H1 (cell line): ENCODE results near the gene RSU1. TPM values are rescaled to one million over a fixed set of nuclear protein-coding genes. Genes with fewer than 3 reads are reported as not detected.

Experiments
- CEBPB ChIP-seq: IDR thresholded peaks from 2 replicates; pipeline ENCODE4 v1.6.1; 2012; ENCODE audit warnings: low read depth, low read length
- CTBP2 ChIP-seq: IDR thresholded peaks from 2 replicates; pipeline ENCODE4 v1.7.0; 2011; ENCODE audit warnings: borderline replicate concordance, mild to moderate bottlenecking, moderate library complexity, mixed read lengths, low read length; ENCODE audit not compliant: insufficient read depth, insufficient read length
- EP300 ChIP-seq, 2 experiments: IDR thresholded peaks; 1 replicate in 1 of 2; 2 replicates in 1 of 2; pipeline ENCODE4 v1.6.1; 2011 to 2012; ENCODE audit warnings: low read depth in 2 of 2, low read length in 2 of 2, mild to moderate bottlenecking in 2 of 2, borderline replicate concordance in 1 of 2, inconsistent platforms in 1 of 2, moderate library complexity in 1 of 2
- POLR2A ChIP-seq, 2 experiments: IDR thresholded peaks; 1 replicate in 1 of 2; 2 replicates in 1 of 2; pipeline ENCODE4 v1.6.1; 2011; ENCODE audit warnings: low read depth in 2 of 2, low read length in 2 of 2, mild to moderate bottlenecking in 2 of 2; ENCODE audit errors: control extremely low read depth in 1 of 2
- POLR2AphosphoS5 ChIP-seq: IDR thresholded peaks from 2 replicates; pipeline ENCODE4 v1.6.1; 2011; ENCODE audit warnings: low read depth, low read length
- RNF2 ChIP-seq: fragments of 200-900, 300-1000 bp; sonication (generic); IDR thresholded peaks from 2 replicates; pipeline ENCODE4 v1.7.1; 2016; ENCODE audit warnings: borderline replicate concordance, low read depth, mild to moderate bottlenecking, antibody characterized with exemption, low read length; ENCODE audit not compliant: poor library complexity, severe bottlenecking; ENCODE audit errors: missing control alignments
- polyA plus RNA-seq, 7 experiments: library from polyadenylated mRNA; depleted of rRNA in 3 of 7; stranded (reverse) in 5 of 7; unstranded in 2 of 7; fragments of >200 nt in 5 of 7; fragments of 200-250 nt in 2 of 7; gene quantifications; 1 replicate in 5 of 7; 2 replicates in 1 of 7; 4 replicates in 1 of 7; pipeline versions ENCODE4 v1.2.1 to v1.2.3, GENCODE V29; 2011 to 2013; ENCODE audit warnings: missing spikeins in 2 of 7, mixed read lengths in 2 of 7
- total RNA-seq: library from RNA; stranded (reverse); fragmentation: NEBNext Ultra II Directional; extraction: Animal tissue kit (Norgen Biotek cat#: 25700); gene quantifications from 2 replicates; pipeline ENCODE4 v1.2.1, GENCODE V29; 2021
- TF ChIP-seq, protein P1 (sequence below): fragments of 300-600 bp; sonication (generic); IDR thresholded peaks from 2 replicates; pipeline ENCODE4 v1.7.1; 2012; ENCODE audit warnings: low read length, moderate library complexity, mild to moderate bottlenecking, inconsistent platforms; ENCODE audit not compliant: insufficient replicate concordance
- TF ChIP-seq, protein P2 (sequence below): IDR thresholded peaks from 2 replicates; pipeline ENCODE4 v1.6.1; 2012; ENCODE audit warnings: inconsistent platforms
- TF ChIP-seq, protein P3 (sequence below): IDR thresholded peaks from 2 replicates; pipeline ENCODE4 v1.6.1; 2012; ENCODE audit warnings: low read length, inconsistent platforms

The RSU1 gene
- total and polyA plus RNA-seq, 2 of the 8 experiments (the other 6 are each of a cell fraction or from before 2014, with no cell fraction given), result 50.0 to 68.2 TPM

DNA sequence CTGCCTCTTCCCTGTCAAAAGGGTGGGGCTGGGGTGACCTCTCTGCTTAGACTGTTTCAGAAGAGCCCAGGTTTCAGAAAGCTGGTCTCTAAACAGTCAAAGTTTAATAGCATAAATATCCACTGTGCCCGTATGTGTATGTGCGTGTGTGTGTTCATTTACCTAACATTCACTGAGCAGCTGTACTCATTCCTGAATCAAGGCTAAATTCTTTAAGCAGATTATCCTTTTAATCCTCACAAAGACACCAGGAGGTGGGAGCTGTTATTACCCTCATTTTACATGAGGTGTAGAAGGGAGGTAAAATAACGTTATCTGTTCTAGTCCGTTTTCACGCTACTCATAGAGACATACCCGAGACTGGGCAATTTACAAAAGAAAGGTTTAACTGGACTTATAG, 72.2 kb downstream of the RSU1 start (continued):
- TF ChIP-seq, protein P1, sequence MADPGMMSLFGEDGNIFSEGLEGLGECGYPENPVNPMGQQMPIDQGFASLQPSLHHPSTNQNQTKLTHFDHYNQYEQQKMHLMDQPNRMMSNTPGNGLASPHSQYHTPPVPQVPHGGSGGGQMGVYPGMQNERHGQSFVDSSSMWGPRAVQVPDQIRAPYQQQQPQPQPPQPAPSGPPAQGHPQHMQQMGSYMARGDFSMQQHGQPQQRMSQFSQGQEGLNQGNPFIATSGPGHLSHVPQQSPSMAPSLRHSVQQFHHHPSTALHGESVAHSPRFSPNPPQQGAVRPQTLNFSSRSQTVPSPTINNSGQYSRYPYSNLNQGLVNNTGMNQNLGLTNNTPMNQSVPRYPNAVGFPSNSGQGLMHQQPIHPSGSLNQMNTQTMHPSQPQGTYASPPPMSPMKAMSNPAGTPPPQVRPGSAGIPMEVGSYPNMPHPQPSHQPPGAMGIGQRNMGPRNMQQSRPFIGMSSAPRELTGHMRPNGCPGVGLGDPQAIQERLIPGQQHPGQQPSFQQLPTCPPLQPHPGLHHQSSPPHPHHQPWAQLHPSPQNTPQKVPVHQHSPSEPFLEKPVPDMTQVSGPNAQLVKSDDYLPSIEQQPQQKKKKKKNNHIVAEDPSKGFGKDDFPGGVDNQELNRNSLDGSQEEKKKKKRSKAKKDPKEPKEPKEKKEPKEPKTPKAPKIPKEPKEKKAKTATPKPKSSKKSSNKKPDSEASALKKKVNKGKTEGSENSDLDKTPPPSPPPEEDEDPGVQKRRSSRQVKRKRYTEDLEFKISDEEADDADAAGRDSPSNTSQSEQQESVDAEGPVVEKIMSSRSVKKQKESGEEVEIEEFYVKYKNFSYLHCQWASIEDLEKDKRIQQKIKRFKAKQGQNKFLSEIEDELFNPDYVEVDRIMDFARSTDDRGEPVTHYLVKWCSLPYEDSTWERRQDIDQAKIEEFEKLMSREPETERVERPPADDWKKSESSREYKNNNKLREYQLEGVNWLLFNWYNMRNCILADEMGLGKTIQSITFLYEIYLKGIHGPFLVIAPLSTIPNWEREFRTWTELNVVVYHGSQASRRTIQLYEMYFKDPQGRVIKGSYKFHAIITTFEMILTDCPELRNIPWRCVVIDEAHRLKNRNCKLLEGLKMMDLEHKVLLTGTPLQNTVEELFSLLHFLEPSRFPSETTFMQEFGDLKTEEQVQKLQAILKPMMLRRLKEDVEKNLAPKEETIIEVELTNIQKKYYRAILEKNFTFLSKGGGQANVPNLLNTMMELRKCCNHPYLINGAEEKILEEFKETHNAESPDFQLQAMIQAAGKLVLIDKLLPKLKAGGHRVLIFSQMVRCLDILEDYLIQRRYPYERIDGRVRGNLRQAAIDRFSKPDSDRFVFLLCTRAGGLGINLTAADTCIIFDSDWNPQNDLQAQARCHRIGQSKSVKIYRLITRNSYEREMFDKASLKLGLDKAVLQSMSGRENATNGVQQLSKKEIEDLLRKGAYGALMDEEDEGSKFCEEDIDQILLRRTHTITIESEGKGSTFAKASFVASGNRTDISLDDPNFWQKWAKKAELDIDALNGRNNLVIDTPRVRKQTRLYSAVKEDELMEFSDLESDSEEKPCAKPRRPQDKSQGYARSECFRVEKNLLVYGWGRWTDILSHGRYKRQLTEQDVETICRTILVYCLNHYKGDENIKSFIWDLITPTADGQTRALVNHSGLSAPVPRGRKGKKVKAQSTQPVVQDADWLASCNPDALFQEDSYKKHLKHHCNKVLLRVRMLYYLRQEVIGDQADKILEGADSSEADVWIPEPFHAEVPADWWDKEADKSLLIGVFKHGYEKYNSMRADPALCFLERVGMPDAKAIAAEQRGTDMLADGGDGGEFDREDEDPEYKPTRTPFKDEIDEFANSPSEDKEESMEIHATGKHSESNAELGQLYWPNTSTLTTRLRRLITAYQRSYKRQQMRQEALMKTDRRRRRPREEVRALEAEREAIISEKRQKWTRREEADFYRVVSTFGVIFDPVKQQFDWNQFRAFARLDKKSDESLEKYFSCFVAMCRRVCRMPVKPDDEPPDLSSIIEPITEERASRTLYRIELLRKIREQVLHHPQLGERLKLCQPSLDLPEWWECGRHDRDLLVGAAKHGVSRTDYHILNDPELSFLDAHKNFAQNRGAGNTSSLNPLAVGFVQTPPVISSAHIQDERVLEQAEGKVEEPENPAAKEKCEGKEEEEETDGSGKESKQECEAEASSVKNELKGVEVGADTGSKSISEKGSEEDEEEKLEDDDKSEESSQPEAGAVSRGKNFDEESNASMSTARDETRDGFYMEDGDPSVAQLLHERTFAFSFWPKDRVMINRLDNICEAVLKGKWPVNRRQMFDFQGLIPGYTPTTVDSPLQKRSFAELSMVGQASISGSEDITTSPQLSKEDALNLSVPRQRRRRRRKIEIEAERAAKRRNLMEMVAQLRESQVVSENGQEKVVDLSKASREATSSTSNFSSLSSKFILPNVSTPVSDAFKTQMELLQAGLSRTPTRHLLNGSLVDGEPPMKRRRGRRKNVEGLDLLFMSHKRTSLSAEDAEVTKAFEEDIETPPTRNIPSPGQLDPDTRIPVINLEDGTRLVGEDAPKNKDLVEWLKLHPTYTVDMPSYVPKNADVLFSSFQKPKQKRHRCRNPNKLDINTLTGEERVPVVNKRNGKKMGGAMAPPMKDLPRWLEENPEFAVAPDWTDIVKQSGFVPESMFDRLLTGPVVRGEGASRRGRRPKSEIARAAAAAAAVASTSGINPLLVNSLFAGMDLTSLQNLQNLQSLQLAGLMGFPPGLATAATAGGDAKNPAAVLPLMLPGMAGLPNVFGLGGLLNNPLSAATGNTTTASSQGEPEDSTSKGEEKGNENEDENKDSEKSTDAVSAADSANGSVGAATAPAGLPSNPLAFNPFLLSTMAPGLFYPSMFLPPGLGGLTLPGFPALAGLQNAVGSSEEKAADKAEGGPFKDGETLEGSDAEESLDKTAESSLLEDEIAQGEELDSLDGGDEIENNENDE, result no peak
- no peak for TF ChIP-seq RNF2
- TF ChIP-seq, protein P2, sequence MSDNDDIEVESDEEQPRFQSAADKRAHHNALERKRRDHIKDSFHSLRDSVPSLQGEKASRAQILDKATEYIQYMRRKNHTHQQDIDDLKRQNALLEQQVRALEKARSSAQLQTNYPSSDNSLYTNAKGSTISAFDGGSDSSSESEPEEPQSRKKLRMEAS, result no peak
- TF ChIP-seq POLR2A (IDR thresholded peaks at IDR 0.05; ENCODE audit: control extremely low read depth in 1 of 2, low read depth in 2 of 2, low read length in 2 of 2), result no peak
- TF ChIP-seq POLR2AphosphoS5, result no peak
- TF ChIP-seq, protein P3, sequence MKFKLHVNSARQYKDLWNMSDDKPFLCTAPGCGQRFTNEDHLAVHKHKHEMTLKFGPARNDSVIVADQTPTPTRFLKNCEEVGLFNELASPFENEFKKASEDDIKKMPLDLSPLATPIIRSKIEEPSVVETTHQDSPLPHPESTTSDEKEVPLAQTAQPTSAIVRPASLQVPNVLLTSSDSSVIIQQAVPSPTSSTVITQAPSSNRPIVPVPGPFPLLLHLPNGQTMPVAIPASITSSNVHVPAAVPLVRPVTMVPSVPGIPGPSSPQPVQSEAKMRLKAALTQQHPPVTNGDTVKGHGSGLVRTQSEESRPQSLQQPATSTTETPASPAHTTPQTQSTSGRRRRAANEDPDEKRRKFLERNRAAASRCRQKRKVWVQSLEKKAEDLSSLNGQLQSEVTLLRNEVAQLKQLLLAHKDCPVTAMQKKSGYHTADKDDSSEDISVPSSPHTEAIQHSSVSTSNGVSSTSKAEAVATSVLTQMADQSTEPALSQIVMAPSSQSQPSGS, result no peak
- no peak for TF ChIP-seq EP300 (IDR thresholded peaks at IDR 0.05; ENCODE audit: borderline replicate concordance in 1 of 2, low read depth in 2 of 2, low read length in 2 of 2)
- TF ChIP-seq CTBP2, result no peak
- TF ChIP-seq CEBPB, result no peak
